GM19467 (cell line): ENCODE results near the gene NLRC3.
"Not testable (repeated sequence)": the region's sequence is repeated elsewhere in the genome, so short reads cannot be mapped to it uniquely, and the experiment has no call there.

Source experiments
- ATAC-seq: cut with Tn5 transposase; IDR thresholded peaks from one replicate; pipeline ENCODE4 v1.9.1; 2021; ENCODE audit warnings: mild to moderate bottlenecking, moderate library complexity; ENCODE audit not compliant: unreplicated experiment

The NLRC3 gene

DNA sequence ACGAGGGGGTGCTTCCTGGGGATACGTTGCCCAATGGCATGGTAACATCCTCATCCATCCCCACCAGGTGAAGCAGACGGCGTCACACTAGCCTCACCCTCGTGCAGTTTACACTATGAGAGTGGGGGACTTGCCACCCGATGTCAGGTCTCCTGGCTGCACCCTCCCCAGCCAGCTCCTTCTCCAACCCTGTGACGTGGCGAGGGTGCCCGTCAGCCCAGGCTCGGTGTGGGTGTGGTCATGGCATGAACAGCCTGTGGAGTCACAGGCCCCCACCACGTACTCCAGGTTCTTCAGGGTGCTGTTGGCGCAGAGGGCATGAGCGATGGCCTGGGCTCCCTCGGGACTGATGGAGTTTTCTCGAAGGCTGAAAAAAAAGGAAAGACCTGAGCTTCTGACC lies 28.3 kb downstream of the NLRC3 start:
- ATAC-seq = no peak

DNA sequence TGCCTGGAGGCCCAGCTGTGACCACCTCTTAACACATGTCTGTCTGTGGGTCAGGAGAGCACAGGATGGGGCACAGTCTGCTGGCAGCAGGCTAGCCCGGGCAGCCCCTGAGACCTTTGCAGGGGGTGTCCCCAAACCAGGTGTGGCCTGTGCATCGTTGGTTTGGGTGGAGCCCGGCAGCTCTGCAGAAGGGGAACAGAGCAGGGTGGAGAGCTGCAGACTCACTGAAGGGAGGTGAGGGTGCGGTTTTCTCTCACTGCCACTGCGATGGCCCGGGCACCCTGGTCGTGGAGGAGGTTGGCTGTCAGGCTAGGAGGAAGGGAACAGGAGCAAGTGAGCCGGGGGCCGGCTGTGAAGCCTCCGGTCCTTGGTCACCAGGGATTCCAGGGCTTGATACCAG lies 28.8 kb downstream of the NLRC3 start:
- ATAC-seq = no peak

DNA sequence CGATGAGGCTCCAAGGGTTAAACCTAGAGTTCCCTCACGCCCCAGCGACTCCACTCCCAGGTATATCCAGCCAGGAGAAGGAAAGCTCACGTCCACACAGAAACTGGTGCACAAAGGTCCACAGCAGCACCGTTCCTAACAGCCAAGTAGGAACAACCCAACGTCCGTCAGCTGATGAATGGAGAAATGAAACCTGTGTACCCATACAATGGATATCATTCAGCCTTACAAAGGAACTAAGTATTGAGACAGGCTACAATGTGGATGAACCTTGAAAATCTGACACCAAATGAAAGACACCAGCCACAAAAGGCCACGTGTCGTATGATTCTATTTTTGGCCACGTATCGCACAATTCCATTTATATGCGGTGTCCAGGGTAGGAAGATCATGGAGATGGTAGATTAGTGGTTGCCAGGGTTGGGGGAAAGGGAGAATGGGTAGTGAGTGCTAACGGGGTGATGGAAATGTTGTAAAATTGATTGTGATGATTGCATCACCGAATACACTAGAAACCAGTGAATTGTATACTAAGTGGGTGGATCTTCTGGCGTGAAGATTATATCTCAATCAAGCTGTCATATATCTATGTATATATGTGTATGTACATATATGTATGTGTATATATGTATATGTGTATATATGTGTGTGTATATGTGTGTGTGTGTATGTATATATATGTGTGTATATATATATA lies 30.1 kb downstream of the NLRC3 start:
- ATAC-seq = no peak

- no peak for ATAC-seq
Observed at GRCh38 chr16:3542601-3543373, 34.4 kb downstream of the NLRC3 start.

DNA sequence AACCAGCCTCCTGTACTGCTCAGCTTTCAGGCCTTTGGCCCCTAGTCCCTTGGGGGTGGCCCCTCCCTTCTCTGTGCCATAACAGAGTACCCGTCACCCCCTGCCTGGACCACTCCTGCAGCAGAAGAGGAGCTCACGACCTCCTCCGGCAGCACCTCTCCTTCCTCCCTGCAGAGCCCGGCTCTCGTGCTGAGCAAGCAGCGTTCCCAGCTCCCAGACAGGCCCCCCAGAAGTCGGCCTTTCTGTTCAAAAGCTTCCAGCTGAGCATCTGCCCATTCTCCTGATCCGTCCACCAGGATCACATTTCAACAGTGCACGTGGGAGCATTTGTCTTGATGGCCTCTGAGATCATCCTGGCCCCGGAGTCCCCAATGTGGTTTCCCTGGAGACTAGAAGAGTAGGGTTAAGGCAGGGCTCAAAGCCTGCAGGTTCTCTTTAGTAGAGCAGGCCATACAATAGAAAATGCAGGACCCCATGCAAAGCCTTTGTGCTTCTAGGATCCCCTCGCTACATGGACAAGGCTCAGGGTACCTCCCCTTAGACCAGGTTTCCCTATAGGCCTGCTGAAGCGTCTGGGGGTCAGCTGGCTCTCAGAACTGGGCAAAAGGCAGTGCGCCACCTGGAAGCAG lies 35.6 kb downstream of the NLRC3 start:
- ATAC-seq = no peak

DNA sequence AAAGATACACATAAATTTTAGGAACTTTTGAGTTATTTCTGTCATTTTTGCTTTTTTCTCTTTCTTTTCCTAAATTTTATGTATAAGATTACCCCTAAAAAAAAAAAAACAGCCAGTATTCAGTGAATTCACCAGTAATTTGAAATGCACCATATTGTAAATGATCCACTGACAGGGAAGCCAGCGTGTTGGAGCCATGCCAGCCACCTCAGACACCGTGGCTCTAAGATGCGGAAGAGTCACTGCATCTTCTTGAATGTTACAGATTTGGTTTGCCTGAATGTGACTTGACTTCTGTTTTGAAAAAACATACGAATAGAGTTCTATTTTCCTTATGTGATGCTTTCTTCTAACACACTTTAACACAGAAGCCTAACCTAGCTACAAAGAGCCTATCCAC lies 39.0 kb downstream of the NLRC3 start:
- ATAC-seq = no peak

DNA sequence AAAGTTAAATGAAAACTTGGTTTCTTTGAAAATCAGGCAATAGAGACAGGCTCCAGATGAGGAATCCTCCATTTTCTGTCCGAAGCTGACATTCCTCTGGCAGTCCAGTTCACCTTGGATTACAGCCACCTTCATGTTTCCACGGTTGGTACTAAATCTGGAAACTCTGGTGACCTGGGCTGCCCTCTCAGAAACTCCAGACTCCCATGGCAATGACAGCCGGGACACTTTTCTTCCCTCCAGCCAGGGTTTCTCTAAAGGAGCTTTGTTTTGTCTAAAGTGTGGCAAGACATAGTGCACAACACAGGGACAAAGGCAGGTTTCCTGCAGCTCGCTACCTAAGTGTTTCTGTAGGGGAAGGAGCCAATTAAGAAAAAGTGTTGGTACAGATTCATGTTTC lies 40.4 kb downstream of the NLRC3 start:
- ATAC-seq = no peak

DNA sequence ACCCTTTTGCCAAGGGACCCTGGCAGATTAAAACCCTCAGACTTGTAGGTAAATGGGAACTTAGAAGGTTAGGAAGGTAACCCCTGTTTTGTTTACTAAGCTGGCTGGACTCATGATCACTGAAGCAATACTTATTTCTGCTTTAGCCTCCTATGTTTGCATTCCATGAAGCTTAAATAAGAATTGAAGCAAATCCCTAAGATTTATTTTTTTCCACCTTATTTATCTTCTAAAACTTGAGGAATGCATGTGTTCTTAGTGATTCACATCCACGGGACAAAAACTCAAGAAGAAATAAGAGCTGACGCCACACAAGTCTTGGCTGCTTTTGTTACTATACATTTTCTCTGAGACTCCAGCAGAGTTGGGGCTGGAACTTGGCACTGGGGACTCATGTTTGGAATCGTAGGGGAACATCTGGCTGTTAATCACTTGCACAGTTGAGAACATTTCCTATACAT lies 40.9 kb downstream of the NLRC3 start:
- ATAC-seq = no peak

GRCh38 chr16:3534126-3534525 lies 43.1 kb downstream of the NLRC3 start:
- no peak for ATAC-seq

GRCh38 chr16:3532741-3533140 lies 44.5 kb downstream of the NLRC3 start:
- ATAC-seq = no peak

DNA sequence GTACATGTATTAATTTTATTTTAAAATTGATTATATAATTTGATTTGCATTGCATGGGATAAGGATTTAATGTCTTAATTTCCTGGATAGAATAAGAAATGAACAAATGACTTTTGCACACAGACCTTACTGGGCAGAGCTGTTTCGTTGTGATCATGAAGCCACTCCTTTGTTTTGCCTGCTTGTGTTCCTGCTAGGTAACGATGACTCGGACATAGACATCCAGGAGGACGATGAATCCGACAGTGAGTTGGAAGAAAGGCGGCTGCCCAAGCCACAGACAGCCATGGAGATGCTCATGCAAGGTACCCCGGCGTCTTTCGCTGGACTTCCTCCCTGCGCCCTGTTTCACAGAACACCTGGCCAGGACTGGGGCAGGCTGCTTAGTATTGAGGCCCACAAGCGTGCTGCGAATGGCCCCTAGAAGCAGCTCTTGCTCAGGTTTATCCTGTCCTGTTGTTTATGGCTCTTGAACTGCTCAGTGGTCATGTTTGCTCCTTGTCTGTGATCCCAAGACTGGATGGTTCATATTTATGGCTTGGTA lies 46.8 kb downstream of the NLRC3 start:
- ATAC-seq = no peak

DNA sequence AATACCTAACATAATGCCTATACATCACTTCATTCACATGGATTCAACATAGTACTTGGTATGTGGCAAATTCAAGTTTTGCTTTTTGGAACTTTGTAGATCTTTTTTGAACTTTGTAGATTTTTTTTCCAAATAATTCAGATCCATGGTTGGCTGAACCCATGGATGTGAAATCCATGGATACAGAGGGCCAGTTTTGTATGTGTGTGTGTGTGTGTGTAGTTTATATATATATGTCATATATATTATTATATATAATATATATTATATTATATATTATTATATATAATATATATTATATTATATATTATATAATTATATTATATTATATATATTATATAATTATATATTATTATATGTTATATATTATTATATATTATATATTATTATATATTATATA lies 48.0 kb downstream of the NLRC3 start:
- ATAC-seq = no peak

GRCh38 chr16:3528406-3528805 lies 48.8 kb downstream of the NLRC3 start:
- ATAC-seq = no peak

GRCh38 chr16:3527216-3527829 lies 49.9 kb downstream of the NLRC3 start:
- ATAC-seq = not testable (repeated sequence)

- ATAC-seq = no peak
Observed at GRCh38 chr16:3525951-3526350, 51.3 kb downstream of the NLRC3 start.

- ATAC-seq = no peak
Observed at GRCh38 chr16:3523281-3523680, 53.9 kb downstream of the NLRC3 start.

- no peak for ATAC-seq
Observed at GRCh38 chr16:3520841-3521240, 56.4 kb downstream of the NLRC3 start.

DNA sequence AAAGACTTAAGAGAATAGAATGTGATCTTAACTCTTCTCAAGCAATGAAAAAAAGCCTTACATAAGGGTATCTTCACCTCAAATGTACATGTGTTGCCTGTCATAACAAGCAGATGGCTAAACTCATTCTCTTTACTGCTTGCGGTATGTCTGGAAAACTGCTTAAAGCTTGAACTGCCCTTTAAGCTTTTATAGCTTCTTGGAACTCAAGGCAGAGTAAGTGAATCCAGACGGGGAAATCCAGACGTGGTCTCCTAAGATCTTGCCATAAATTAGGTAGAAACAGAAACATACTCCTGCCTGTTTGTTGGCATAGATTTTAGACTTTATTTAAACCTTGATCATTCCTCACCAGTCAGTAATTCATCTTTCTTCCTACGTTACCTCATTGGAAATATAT lies 56.8 kb downstream of the NLRC3 start:
- ATAC-seq = no peak

- no peak for ATAC-seq
Observed at GRCh38 chr16:3519581-3519980, 57.6 kb downstream of the NLRC3 start.

GRCh38 chr16:3518986-3519348 lies 58.2 kb downstream of the NLRC3 start:
- no peak for ATAC-seq

GRCh38 chr16:3518292-3518985 lies 58.8 kb downstream of the NLRC3 start:
- ATAC-seq = no peak
